CD4-positive, alpha-beta T cell treated with Interleukin-4 for 1 hour (primary cell): ENCODE measurements around the gene ACSBG1.
"Not testable (repeated sequence)": the region's sequence is repeated elsewhere in the genome, so short reads cannot be mapped to it uniquely, and the experiment has no call there.

Experiments
- DNase-seq, 2 donors: peaks; one replicate each; pipeline ENCODE4 v3.0.0-alpha.2; 2020 to 2022

Gene ACSBG1

GRCh38 chr15:78249131-78249530 lies 14.8 kb upstream of the ACSBG1 start:
- DNase-seq, result no peak

- DNase-seq, result no peak
These were observed 13.5 kb upstream of the ACSBG1 start for GRCh38 chr15:78247911-78248310.

- not testable (repeated sequence) for DNase-seq
These were observed 11.7 kb upstream of the ACSBG1 start for GRCh38 chr15:78245976-78246620.

- DNase-seq, result not testable (repeated sequence)
These were observed 11.0 kb upstream of the ACSBG1 start for GRCh38 chr15:78245392-78245791.

GRCh38 chr15:78244893-78245292 lies 10.5 kb upstream of the ACSBG1 start:
- DNase-seq, result no peak

GRCh38 chr15:78244101-78244500 lies 9.7 kb upstream of the ACSBG1 start:
- no peak for DNase-seq

- DNase-seq, result no peak
These were observed 9.2 kb upstream of the ACSBG1 start for GRCh38 chr15:78243491-78243941.

- no peak for DNase-seq
These were observed 8.7 kb upstream of the ACSBG1 start for GRCh38 chr15:78243058-78243457.

- DNase-seq, result peak in 1 of 2 donors; percentile 11
These were observed 7.8 kb upstream of the ACSBG1 start for GRCh38 chr15:78242128-78242527.

- DNase-seq, result peak; percentile 78 to 79
These were observed 6.7 kb upstream of the ACSBG1 start for GRCh38 chr15:78241017-78241416.

GRCh38 chr15:78239811-78240210 lies 5.4 kb upstream of the ACSBG1 start:
- DNase-seq, result no peak

GRCh38 chr15:78237146-78237545 lies 2.8 kb upstream of the ACSBG1 start:
- no peak for DNase-seq

GRCh38 chr15:78236491-78236890 lies 2.1 kb upstream of the ACSBG1 start:
- no peak for DNase-seq

- DNase-seq, result no peak
These were observed 869 bp downstream of the ACSBG1 start for GRCh38 chr15:78233496-78233895.

GRCh38 chr15:78232951-78233350 lies 1.4 kb downstream of the ACSBG1 start:
- no peak for DNase-seq

GRCh38 chr15:78229431-78230406 lies 4.6 kb downstream of the ACSBG1 start:
- no peak for DNase-seq

GRCh38 chr15:78228356-78228996 lies 5.9 kb downstream of the ACSBG1 start:
- DNase-seq, result no peak

- DNase-seq, result no peak
These were observed 8.4 kb downstream of the ACSBG1 start for GRCh38 chr15:78225783-78226541.

GRCh38 chr15:78224023-78224411 lies 10.3 kb downstream of the ACSBG1 start:
- no peak for DNase-seq

- no peak for DNase-seq
These were observed 10.9 kb downstream of the ACSBG1 start for GRCh38 chr15:78223396-78224022.

- no peak for DNase-seq
These were observed 11.5 kb downstream of the ACSBG1 start for GRCh38 chr15:78222745-78223395.

GRCh38 chr15:78220713-78221112 lies 13.7 kb downstream of the ACSBG1 start:
- DNase-seq, result no peak
